GM18526 (cell line): ENCODE data around the gene MTRR.

Source experiments
- POLR2A ChIP-seq: IDR thresholded peaks from 3 replicates; pipeline ENCODE4 v1.6.1; 2011; ENCODE audit not compliant: insufficient read length; ENCODE audit errors: extremely low read depth

MTRR gene

DNA sequence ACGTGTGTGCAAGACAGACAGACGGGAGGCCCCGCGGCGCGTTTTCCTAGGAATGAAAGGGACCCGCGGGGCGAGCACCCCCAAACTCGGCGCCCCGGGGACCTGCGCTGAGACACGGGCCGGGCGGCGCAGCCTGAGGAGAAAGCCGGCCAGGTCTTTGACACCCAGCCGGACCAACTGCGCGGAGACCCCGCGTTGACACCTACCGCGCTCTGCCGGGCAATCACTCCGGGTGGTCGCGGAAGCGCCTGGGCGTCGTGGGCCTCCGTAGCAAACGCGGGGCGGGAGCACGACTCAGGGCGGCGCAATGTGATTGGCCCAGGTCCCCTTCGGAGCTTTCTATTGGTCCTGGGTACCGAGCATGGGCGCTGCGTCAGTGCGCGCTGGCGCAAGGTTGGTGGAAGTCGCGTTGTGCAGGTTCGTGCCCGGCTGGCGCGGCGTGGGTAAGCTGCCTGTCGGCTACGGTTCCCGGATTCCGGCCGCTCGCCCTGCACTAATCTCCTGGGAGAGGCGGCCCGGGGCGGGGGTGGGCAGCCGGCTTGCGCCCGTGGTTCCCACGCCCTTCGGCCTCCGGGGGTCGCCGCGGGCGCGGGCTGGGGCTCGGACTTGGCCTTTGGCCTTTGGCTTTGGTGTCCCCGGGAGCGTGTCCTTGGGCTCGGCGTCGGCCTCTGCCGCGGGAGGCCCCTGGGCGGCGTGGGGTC lies at the start of gene MTRR, which contains the start of gene FASTKD3:
TSS of gene MTRR (plus strand) at position 376 of the 701 bp plus-strand sequence. CDS start 1,647 bp downstream, outside the sequence.
TSS of gene FASTKD3 (minus strand) at position 259 of the 701 bp plus-strand sequence. CDS start 948 bp downstream, outside the sequence.
- peak; percentile 91 for TF ChIP-seq POLR2A

GRCh38 chr5:7822449-7822848 lies 46.5 kb upstream of the MTRR start:
- no peak for TF ChIP-seq POLR2A

GRCh38 chr5:7823594-7823993 lies 45.4 kb upstream of the MTRR start:
- TF ChIP-seq POLR2A: no peak

DNA sequence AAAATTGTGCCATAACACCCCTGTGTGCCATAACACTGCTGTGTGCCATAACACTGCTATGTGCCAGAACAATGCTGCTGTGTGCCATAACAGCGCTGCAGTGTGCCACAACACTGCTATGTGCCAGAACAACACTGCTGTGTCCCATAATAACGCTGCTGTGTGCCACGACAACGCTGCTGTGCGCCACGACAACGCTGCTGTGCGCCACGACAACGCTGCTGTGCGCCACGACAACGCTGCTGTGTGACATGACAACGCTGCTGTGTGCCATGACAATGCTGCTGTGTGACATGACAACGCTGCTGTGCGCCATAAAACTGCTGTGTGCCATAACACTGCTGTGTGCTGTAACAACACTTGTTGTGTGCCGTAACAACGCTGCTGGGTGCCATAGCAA lies 44.0 kb upstream of the MTRR start:
- TF ChIP-seq POLR2A: no peak

GRCh38 chr5:7825630-7826029 lies 43.3 kb upstream of the MTRR start:
- TF ChIP-seq POLR2A: no peak

GRCh38 chr5:7827610-7828009 lies 41.3 kb upstream of the MTRR start:
- no peak for TF ChIP-seq POLR2A

GRCh38 chr5:7828269-7828668 lies 40.7 kb upstream of the MTRR start:
- no peak for TF ChIP-seq POLR2A

- TF ChIP-seq POLR2A: no peak
Measured at GRCh38 chr5:7834982-7835381, 34.0 kb upstream of the MTRR start.

- TF ChIP-seq POLR2A: no peak
Measured at GRCh38 chr5:7837403-7837802, 31.5 kb upstream of the MTRR start.

DNA sequence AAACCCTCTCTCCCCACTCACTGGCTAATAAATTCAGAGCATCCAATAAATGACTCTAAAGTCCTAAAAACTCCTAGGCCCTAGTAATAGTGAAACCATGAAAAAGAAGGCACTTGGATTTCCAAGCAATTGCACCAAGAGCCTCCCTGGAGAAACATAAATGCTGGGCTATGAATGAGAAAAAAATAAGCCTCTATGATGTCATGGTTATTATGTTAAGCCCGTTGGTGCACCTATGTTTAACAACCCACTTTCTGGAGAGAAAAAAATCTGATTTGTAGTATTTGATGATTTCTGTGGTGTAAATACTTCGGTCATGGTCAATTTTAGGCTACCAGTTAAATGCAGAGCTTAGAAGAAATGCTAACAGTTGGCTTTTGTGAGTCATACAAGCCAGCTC lies 26.4 kb upstream of the MTRR start:
- TF ChIP-seq POLR2A: no peak

DNA sequence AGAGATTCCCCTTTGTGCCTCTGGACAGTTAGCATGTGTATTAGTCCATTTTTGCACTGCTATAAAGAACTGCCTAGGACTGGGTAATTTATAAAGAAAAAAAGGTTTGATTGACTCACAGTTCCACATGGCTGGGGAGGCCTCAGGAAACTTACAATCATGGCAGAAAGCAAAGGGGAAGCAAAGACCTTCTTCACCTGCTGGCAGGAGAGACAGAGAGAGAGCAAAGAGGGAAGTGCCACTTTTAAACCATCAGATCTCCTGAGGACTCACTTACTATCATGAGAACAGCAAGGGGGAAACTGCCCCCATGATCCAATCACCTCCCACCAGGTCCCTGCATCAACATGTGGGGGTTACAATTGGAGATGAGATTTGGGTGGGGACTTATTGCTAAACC lies 24.0 kb upstream of the MTRR start:
- no peak for TF ChIP-seq POLR2A

DNA sequence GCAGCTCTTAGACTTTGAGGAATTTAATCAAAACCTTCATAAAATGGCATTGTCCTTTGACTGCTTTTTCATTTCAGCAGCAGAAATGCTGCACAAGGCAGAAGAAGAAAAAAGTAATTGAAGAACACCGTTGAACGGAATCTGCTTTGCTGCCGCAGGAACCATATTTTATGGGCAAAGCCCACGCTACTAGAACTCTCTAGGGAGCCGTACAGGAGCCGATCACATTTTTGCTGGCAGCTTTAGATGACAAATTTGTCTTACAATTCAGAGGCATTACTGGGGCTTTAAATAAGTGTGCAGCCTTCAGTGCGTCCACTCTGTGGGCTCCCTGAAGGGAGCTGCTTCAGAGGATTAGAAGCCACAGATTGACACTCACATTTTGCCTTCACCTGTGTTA lies 23.4 kb upstream of the MTRR start:
- TF ChIP-seq POLR2A: no peak

- TF ChIP-seq POLR2A: no peak
Measured at GRCh38 chr5:7846327-7846726, 22.6 kb upstream of the MTRR start.

GRCh38 chr5:7848296-7848695 lies 20.7 kb upstream of the MTRR start:
- no peak for TF ChIP-seq POLR2A

DNA sequence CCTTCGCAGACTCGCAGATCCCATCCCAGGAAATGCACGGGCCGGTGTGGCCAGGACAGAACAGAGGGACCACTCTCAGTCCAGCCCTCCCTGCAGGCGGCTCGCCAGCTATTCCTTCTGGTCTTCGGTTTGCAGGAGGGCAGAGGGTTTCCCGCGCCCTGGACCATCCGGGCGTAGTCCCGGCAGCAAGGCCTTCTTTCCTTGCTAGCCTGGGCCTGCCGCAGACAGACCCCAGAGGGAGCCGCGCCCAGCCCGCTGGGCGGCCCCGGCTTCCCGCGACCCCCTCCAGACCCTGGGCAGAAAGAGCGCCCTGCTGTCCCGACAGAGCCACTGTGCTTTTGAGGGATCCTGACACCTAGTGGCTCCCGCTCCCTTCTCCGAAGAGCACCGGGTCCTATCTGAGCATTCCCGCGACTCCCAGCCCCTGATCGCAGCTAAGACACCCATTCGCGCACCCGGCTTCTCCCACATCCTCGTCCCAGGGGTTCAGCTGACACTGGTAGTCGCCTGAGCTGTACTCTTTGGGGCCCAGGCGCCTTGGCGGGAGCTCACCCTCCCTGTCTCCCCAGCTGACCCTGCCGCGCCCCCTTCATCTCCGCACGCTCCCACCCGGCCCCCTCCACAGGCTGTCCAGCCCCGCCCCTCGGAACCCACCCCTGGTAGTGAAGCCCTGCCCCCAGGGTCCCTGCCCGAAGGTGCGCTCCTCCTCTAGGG lies 19.1 kb upstream of the MTRR start:
- TF ChIP-seq POLR2A: no peak

DNA sequence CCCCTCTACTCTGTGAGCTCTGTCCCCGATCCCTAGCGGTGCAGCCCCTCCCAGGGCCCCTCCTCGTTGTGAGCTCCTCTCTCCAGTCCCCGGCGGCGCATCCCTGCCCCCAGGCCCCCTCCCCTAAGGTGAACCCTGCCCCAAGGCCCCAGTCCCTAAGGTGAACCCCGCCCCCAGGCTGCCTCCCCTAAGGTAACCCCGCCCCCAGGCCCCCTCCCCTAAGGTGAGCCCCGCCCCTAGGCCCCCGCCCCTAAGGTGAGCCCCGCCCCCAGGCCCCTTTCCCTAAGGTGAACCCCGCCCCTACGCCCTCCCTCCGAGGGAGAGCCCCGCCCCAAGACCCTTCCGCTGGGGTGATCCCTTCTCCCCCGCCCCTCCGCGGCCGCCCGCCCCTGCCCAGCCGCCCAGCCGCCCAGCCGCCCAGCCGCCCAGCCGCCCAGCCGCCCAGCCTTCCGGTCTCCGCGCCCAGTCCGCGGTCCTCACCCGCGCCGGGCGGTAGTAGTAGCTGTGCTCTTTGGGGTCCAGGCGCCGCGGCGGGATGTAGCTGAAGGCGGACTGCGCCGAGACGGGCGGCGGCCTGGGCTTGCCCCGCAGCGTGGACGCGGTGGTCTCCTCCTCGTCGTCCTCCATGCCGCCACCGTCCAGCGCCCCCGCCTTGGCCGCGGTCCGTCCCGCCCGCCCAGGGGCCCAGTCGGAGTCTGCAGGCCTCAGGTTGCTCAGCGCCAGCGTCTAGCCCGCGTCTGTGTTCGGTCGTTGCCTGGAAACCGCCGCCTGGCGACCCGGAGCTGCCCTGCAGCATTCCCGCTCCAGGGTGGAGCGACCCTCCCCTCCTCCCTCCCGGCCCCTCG lies 18.3 kb upstream of the MTRR start, which contains the start of gene CFAP90:
TSS of gene CFAP90 (minus strand) at position 739 of the 845 bp plus-strand sequence. CDS start at position 627, 112 bp downstream.
- no peak for TF ChIP-seq POLR2A
